ENCODE data around the gene ECHS1. TPM values are rescaled to one million over a fixed set of nuclear protein-coding genes. Genes with fewer than 3 reads are reported as not detected.

ECHS1 gene
- total RNA-seq, 4 donors from 2014 or later = 64.0 to 77.7 (median 73.2) TPM

GRCh38 chr10:133396035-133396624 lies 23.0 kb upstream of the ECHS1 start:
- TF ChIP-seq POLR2A (IDR thresholded peaks at IDR 0.05; ENCODE audit: low read depth) = no peak
- no peak for TF ChIP-seq POLR2AphosphoS5 (IDR thresholded peaks at IDR 0.05)
- TF ChIP-seq EP300 (IDR thresholded peaks at IDR 0.05) = no peak
- no peak for TF ChIP-seq CTCF (IDR thresholded peaks at IDR 0.05)
- no peaks in the 10 kb centered on the region for H3K27me3 ChIP-seq
- no peak for DNase-seq (ENCODE audit: extremely low spot score)
- H3K4me3 ChIP-seq = no peak overlapping the region
- H3K9me3 ChIP-seq = no peaks in the 10 kb centered on the region
- H3K27ac ChIP-seq (replicated peaks in 1 of 4) = no peak overlapping the region
- intact Hi-C loops (cut with DNase I) = no loop called here
- H3K36me3 ChIP-seq = peaks cover 10 to 66% (median 49%) of the 10 kb centered on the region in 4 donors
- H3K4me1 ChIP-seq = peaks cover 8 to 20% (median 14%) of the 10 kb centered on the region in 4 donors
- WGBS = 89% methylated on average over 19 of the region's 19 CpGs

GRCh38 chr10:133394801-133395221 lies 21.7 kb upstream of the ECHS1 start:
- H3K27me3 ChIP-seq = no peaks in the 10 kb centered on the region
- H3K36me3 ChIP-seq = peaks cover 10 to 64% (median 40%) of the 10 kb centered on the region in 4 donors
- intact Hi-C loops (cut with DNase I) = no loop called here
- 44% methylated on average over 16 of the region's 21 CpGs for WGBS
- peak overlapping the region; percentile 67 to 93 (median 81) for H3K4me3 ChIP-seq
- peak overlapping the region; percentile 75 to 86 (median 82) for H3K27ac ChIP-seq (replicated peaks in 1 of 4)
- TF ChIP-seq POLR2AphosphoS5 (IDR thresholded peaks at IDR 0.05) = no peak
- TF ChIP-seq EP300 (IDR thresholded peaks at IDR 0.05) = no peak
- TF ChIP-seq CTCF (IDR thresholded peaks at IDR 0.05) = no peak
- TF ChIP-seq POLR2A (IDR thresholded peaks at IDR 0.05; ENCODE audit: low read depth) = no peak
- peaks cover 8 to 20% (median 15%) of the 10 kb centered on the region in 4 donors for H3K4me1 ChIP-seq
- no peaks in the 10 kb centered on the region for H3K9me3 ChIP-seq
- no peak for DNase-seq (ENCODE audit: extremely low spot score)

GRCh38 chr10:133394064-133394663 lies 21.0 kb upstream of the ECHS1 start, which contains the start of gene MTG1:
TSS of gene MTG1 (plus strand) at chr10:133394157. CDS start at chr10:133394221, 64 bp downstream.
- Histone ChIP-seq H3K27me3 (no peaks in the 10 kb centered on the region), H3K4me1 (peaks cover 14 to 20% (median 17%) of the 10 kb centered on the region in 4 donors), H3K27ac (replicated peaks in 1 of 4) (peak within 1 kb of the TSS; percentile 75 to 86 (median 82)), H3K9me3 (no peaks in the 10 kb centered on the region), H3K4me3 (peak within 1 kb of the TSS; percentile 67 to 93 (median 81)), H3K36me3 (peaks cover 8 to 63% (median 34%) of the 10 kb centered on the region in 4 donors)
- DNase-seq (ENCODE audit: extremely low spot score) = peak; percentile 96
- 1% methylated on average over 41 of the region's 69 CpGs for WGBS
- intact Hi-C loops (cut with DNase I) = no loop called here
- TF ChIP-seq POLR2A (IDR thresholded peaks at IDR 0.05; ENCODE audit: low read depth) (peak; percentile 46), POLR2AphosphoS5 (IDR thresholded peaks at IDR 0.05) (peak; percentile 89 to 91), CTCF (IDR thresholded peaks at IDR 0.05) (peak; percentile 25 to 39 (median 37)), EP300 (IDR thresholded peaks at IDR 0.05) (no peak)

- Histone ChIP-seq H3K4me1 (peaks cover 14 to 20% (median 17%) of the 10 kb centered on the region in 4 donors), H3K36me3 (peaks cover 2 to 63% (median 30%) of the 10 kb centered on the region in 4 donors), H3K27me3 (no peaks in the 10 kb centered on the region), H3K4me3 (peak overlapping the region; percentile 67 to 93 (median 81)), H3K27ac (replicated peaks in 1 of 4) (peak overlapping the region; percentile 75 to 86 (median 82)), H3K9me3 (no peaks in the 10 kb centered on the region)
- TF ChIP-seq CTCF (IDR thresholded peaks at IDR 0.05) = no peak
- no peak for TF ChIP-seq POLR2AphosphoS5 (IDR thresholded peaks at IDR 0.05)
- no peak for TF ChIP-seq EP300 (IDR thresholded peaks at IDR 0.05)
- TF ChIP-seq POLR2A (IDR thresholded peaks at IDR 0.05; ENCODE audit: low read depth) = no peak
- DNase-seq (ENCODE audit: extremely low spot score) = no peak
- intact Hi-C loops (cut with DNase I) = no loop called here
- WGBS = 36% methylated on average over 27 of the region's 27 CpGs
These were observed 20.4 kb upstream of the ECHS1 start for GRCh38 chr10:133393401-133394063.

All from esophagus muscularis mucosa (tissue), 4 donors.